HUES6 (cell line): ENCODE data around the gene HK1.

Experiments
- H3K27ac ChIP-seq: 2 replicates; pipeline ENCODE4 v1.7.0; 2013; ENCODE audit warnings: low read depth, mild to moderate bottlenecking, low read length, inconsistent platforms
- H3K27me3 ChIP-seq: 2 replicates; pipeline ENCODE4 v1.6.1; 2013; ENCODE audit warnings: low read length; ENCODE audit not compliant: control insufficient read depth, insufficient read depth
- H3K36me3 ChIP-seq: 2 replicates; pipeline ENCODE4 v1.6.1; 2013; ENCODE audit warnings: low read length; ENCODE audit not compliant: control insufficient read depth, insufficient read depth
- H3K4me1 ChIP-seq: 2 replicates; pipeline ENCODE4 v1.6.1; 2013; ENCODE audit warnings: low read length; ENCODE audit not compliant: control insufficient read depth, insufficient read depth
- H3K4me3 ChIP-seq: 2 replicates; pipeline ENCODE4 v1.5.1; 2013; ENCODE audit warnings: low read depth, low read length
- H3K9ac ChIP-seq: one replicate; pipeline ENCODE4 v1.6.1; 2013; ENCODE audit warnings: mild to moderate bottlenecking, low read length
- H3K9me3 ChIP-seq: 2 replicates; pipeline ENCODE4 v1.6.1; 2013; ENCODE audit warnings: low read depth, low read length; ENCODE audit not compliant: control insufficient read depth, insufficient read depth

Gene HK1

GRCh38 chr10:69406816-69407580, 128.7 kb downstream of the HK1 start:
- H3K36me3 ChIP-seq = peaks cover 25% of the 10 kb centered on the region
- no peak overlapping the region for H3K27ac ChIP-seq
- no peak overlapping the region for H3K9ac ChIP-seq
- no peaks in the 10 kb centered on the region for H3K9me3 ChIP-seq
- H3K4me1 ChIP-seq = peaks cover 26% of the 10 kb centered on the region
- no peaks in the 10 kb centered on the region for H3K27me3 ChIP-seq
- no peak overlapping the region for H3K4me3 ChIP-seq

GRCh38 chr10:69407621-69408301, 129.5 kb downstream of the HK1 start:
- H3K36me3 ChIP-seq = peaks cover 17% of the 10 kb centered on the region
- no peak overlapping the region for H3K4me3 ChIP-seq
- peaks cover 26% of the 10 kb centered on the region for H3K4me1 ChIP-seq
- no peak overlapping the region for H3K9ac ChIP-seq
- no peak overlapping the region for H3K27ac ChIP-seq
- no peaks in the 10 kb centered on the region for H3K27me3 ChIP-seq
- no peaks in the 10 kb centered on the region for H3K9me3 ChIP-seq

GRCh38 chr10:69408318-69409175, 130.3 kb downstream of the HK1 start:
- H3K9me3 ChIP-seq = no peaks in the 10 kb centered on the region
- no peak overlapping the region for H3K9ac ChIP-seq
- H3K27me3 ChIP-seq = no peaks in the 10 kb centered on the region
- peaks cover 28% of the 10 kb centered on the region for H3K4me1 ChIP-seq
- H3K27ac ChIP-seq = no peak overlapping the region
- peak overlapping the region; percentile 26; the same call in 1 of the 2 replicates for H3K4me3 ChIP-seq
- H3K36me3 ChIP-seq = 0 out of 2 replicates have a peak, but pooled peaks cover 10% of the 10 kb centered on the region

GRCh38 chr10:69409176-69409495, 130.8 kb downstream of the HK1 start:
- H3K27me3 ChIP-seq = no peaks in the 10 kb centered on the region
- peak overlapping the region; percentile 26; the same call in 1 of the 2 replicates for H3K4me3 ChIP-seq
- no peaks in the 10 kb centered on the region for H3K9me3 ChIP-seq
- no peak overlapping the region for H3K27ac ChIP-seq
- peaks cover 28% of the 10 kb centered on the region for H3K4me1 ChIP-seq
- no peak overlapping the region for H3K9ac ChIP-seq
- 0 out of 2 replicates have a peak, but pooled peaks cover 4% of the 10 kb centered on the region for H3K36me3 ChIP-seq

DNA sequence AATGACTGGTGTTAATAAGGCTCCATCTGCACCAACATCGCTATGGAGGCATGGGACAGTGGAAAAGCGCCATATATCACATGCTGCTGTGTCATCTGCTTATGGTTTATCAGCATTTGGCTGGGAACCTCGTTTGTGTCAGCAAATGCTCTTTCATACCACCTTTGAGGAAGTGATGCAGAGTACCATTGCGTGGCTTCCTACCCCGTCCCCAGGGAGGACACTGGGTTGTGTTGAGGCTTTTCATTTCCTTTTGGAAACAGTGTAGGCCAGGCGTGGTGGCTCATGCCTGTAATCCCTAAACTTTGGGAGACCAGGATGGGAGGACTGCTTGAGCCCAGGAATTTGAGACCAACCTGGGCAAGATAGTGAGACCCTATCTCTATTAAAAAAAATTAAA, 131.7 kb downstream of the HK1 start:
- Histone ChIP-seq H3K27me3 (no peaks in the 10 kb centered on the region), H3K27ac (no peak overlapping the region), H3K36me3 (no peaks in the 10 kb centered on the region), H3K9me3 (no peaks in the 10 kb centered on the region), H3K9ac (no peak overlapping the region), H3K4me1 (peaks cover 28% of the 10 kb centered on the region), H3K4me3 (no peak overlapping the region)

GRCh38 chr10:69410487-69410886, 132.2 kb downstream of the HK1 start:
- Histone ChIP-seq H3K4me3 (no peak overlapping the region), H3K4me1 (peaks cover 27% of the 10 kb centered on the region), H3K27me3 (no peaks in the 10 kb centered on the region), H3K36me3 (no peaks in the 10 kb centered on the region), H3K9ac (no peak overlapping the region), H3K27ac (no peak overlapping the region), H3K9me3 (no peaks in the 10 kb centered on the region)

- Histone ChIP-seq H3K4me1 (peaks cover 18% of the 10 kb centered on the region), H3K27me3 (no peaks in the 10 kb centered on the region), H3K4me3 (no peak overlapping the region)
Measured at GRCh38 chr10:69411476-69411875, 133.2 kb downstream of the HK1 start.

GRCh38 chr10:69412232-69412790, 134.0 kb downstream of the HK1 start:
- Histone ChIP-seq H3K9ac (no peak overlapping the region), H3K4me1 (peaks cover 10% of the 10 kb centered on the region), H3K9me3 (no peaks in the 10 kb centered on the region)

More at GRCh38 chr10:69411476-69411875, 133.2 kb downstream of the HK1 start:
- Histone ChIP-seq H3K36me3 (no peaks in the 10 kb centered on the region), H3K9me3 (no peaks in the 10 kb centered on the region), H3K9ac (no peak overlapping the region), H3K27ac (no peak overlapping the region)

DNA sequence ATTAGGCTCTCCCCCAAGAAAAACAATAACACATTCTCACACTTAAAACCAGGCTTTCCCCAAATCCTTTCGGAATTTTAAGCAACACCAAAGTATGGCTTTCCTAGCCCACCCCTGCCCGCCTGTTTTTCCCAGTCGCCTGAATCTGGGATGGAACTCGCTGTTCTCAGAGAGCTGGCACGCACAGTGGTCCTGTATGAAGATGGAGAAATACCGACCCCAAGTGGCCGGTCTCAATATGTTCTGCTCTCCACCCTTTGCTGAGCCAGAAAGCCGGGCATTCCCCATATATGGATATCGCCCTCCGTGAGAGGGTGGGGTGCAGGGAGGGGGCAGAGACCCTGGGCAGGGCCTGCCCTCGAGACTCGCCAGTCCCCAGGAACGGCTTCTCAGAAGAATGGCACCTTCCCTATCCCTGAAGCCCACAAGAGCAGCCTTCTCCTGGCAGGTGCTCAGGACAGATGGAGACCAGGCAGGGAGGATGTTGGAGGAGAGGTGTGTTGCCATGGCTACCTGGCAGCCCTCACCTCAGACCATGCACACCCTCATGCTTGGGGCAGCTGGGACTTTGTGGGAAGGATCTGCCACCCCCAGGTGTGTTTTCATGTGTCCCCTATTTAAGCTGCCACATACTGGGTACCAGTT, 135.0 kb downstream of the HK1 start:
- H3K27ac ChIP-seq = no peak overlapping the region
- no peak overlapping the region for H3K9ac ChIP-seq

More at GRCh38 chr10:69412232-69412790, 134.0 kb downstream of the HK1 start:
- no peak overlapping the region for H3K27ac ChIP-seq
- no peaks in the 10 kb centered on the region for H3K27me3 ChIP-seq
- H3K36me3 ChIP-seq = no peaks in the 10 kb centered on the region
- H3K4me3 ChIP-seq = no peak overlapping the region

More for the DNA sequence above, 135.0 kb downstream of the HK1 start:
- 0 out of 2 replicates have a peak overlapping the region, but pooled peaks have one; percentile 30 for H3K4me3 ChIP-seq
- H3K9me3 ChIP-seq = no peaks in the 10 kb centered on the region
- H3K27me3 ChIP-seq = no peaks in the 10 kb centered on the region
- H3K36me3 ChIP-seq = no peaks in the 10 kb centered on the region
- H3K4me1 ChIP-seq = peaks cover 3% of the 10 kb centered on the region; the same call in 1 of the 2 replicates
